ENCODE results near the gene SPEF2. TPM values are rescaled to one million over a fixed set of nuclear protein-coding genes. Genes with fewer than 3 reads are reported as not detected.

The SPEF2 gene
- total RNA-seq, 3 donors from 2014 or later = 8.2 to 35.9 (median 11.5) TPM

GRCh38 chr5:35811108-35811741, 193.6 kb downstream of the SPEF2 start:
- no peaks in the 10 kb centered on the region for H3K36me3 ChIP-seq
- H3K27me3 ChIP-seq = no peaks in the 10 kb centered on the region
- TF ChIP-seq CTCF (IDR thresholded peaks at IDR 0.05) (no peak), POLR2AphosphoS5 (IDR thresholded peaks at IDR 0.05) (no peak), POLR2A (IDR thresholded peaks at IDR 0.05) (no peak)
- no peak for DNase-seq (ENCODE audit: low spot score in 2 of 2)
- H3K4me3 ChIP-seq = no peak overlapping the region
- H3K9me3 ChIP-seq = no peaks in the 10 kb centered on the region
- intact Hi-C loops (cut with DNase I; ENCODE audit: low total_unique reads) = no loop called here
- H3K27ac ChIP-seq = no peak overlapping the region
- H3K4me1 ChIP-seq = no peaks in the 10 kb centered on the region

GRCh38 chr5:35813521-35813920, 195.9 kb downstream of the SPEF2 start:
- H3K4me1 ChIP-seq = no peaks in the 10 kb centered on the region
- H3K27me3 ChIP-seq = no peaks in the 10 kb centered on the region
- no peak overlapping the region for H3K4me3 ChIP-seq
- H3K36me3 ChIP-seq = no peaks in the 10 kb centered on the region
- intact Hi-C loops (cut with DNase I; ENCODE audit: low total_unique reads) = no loop called here
- TF ChIP-seq POLR2AphosphoS5 (IDR thresholded peaks at IDR 0.05) (no peak), POLR2A (IDR thresholded peaks at IDR 0.05) (no peak), CTCF (IDR thresholded peaks at IDR 0.05) (no peak)
- DNase-seq (ENCODE audit: low spot score in 2 of 2) = no peak
- H3K9me3 ChIP-seq = no peaks in the 10 kb centered on the region
- H3K27ac ChIP-seq = no peak overlapping the region

GRCh38 chr5:35815089-35815936, 197.7 kb downstream of the SPEF2 start:
- H3K36me3 ChIP-seq = no peaks in the 10 kb centered on the region
- no peak overlapping the region for H3K27ac ChIP-seq
- no peaks in the 10 kb centered on the region for H3K9me3 ChIP-seq
- H3K4me1 ChIP-seq = no peaks in the 10 kb centered on the region
- TF ChIP-seq POLR2AphosphoS5 (IDR thresholded peaks at IDR 0.05) = no peak
- peak in 1 of 3 donors; percentile 14 for TF ChIP-seq CTCF (IDR thresholded peaks at IDR 0.05)
- TF ChIP-seq POLR2A (IDR thresholded peaks at IDR 0.05) = no peak
- intact Hi-C loops (cut with DNase I; ENCODE audit: low total_unique reads) = no loop called here
- no peak overlapping the region for H3K4me3 ChIP-seq
- no peak for DNase-seq (ENCODE audit: low spot score in 2 of 2)
- no peaks in the 10 kb centered on the region for H3K27me3 ChIP-seq

- TF ChIP-seq CTCF (IDR thresholded peaks at IDR 0.05) (no peak), POLR2A (IDR thresholded peaks at IDR 0.05) (no peak), POLR2AphosphoS5 (IDR thresholded peaks at IDR 0.05) (no peak)
- no peak for DNase-seq (ENCODE audit: low spot score in 2 of 2)
- Histone ChIP-seq H3K27ac (no peak overlapping the region), H3K4me3 (no peak overlapping the region), H3K9me3 (no peaks in the 10 kb centered on the region), H3K27me3 (no peaks in the 10 kb centered on the region), H3K4me1 (no peaks in the 10 kb centered on the region), H3K36me3 (no peaks in the 10 kb centered on the region)
- intact Hi-C loops (cut with DNase I; ENCODE audit: low total_unique reads) = no loop called here
These were observed 199.3 kb downstream of the SPEF2 start for GRCh38 chr5:35816881-35817521.

- no peak for DNase-seq (ENCODE audit: low spot score in 2 of 2)
- H3K4me1 ChIP-seq = no peaks in the 10 kb centered on the region
- no peaks in the 10 kb centered on the region for H3K9me3 ChIP-seq
- no peak overlapping the region for H3K27ac ChIP-seq
- H3K4me3 ChIP-seq = no peak overlapping the region
- H3K36me3 ChIP-seq = no peaks in the 10 kb centered on the region
- TF ChIP-seq CTCF (IDR thresholded peaks at IDR 0.05) = no peak
- TF ChIP-seq POLR2AphosphoS5 (IDR thresholded peaks at IDR 0.05) = no peak
- no peak for TF ChIP-seq POLR2A (IDR thresholded peaks at IDR 0.05)
- no peaks in the 10 kb centered on the region for H3K27me3 ChIP-seq
- intact Hi-C loops (cut with DNase I; ENCODE audit: low total_unique reads) = no loop called here
These were observed 201.4 kb downstream of the SPEF2 start for GRCh38 chr5:35819026-35819425.
